SK-N-SH (cell line): ENCODE data around the gene DYNLT2B.

Experiments used
- CTCF ChIP-seq: fragments of 200-600 bp; sonication (generic); IDR thresholded peaks from 2 replicates; pipeline ENCODE4 v1.6.1; 2017; ENCODE audit warnings: antibody characterized with exemption, mild to moderate bottlenecking, moderate library complexity
- EP300 ChIP-seq, 2 experiments: IDR thresholded peaks; 2 replicates each; pipeline versions ENCODE4 v1.4.0 to v1.6.1; 2012; ENCODE audit warnings: borderline replicate concordance in 1 of 2, low read depth in 1 of 2, low read length in 1 of 2
- RFX5 ChIP-seq: IDR thresholded peaks from 2 replicates; pipeline ENCODE4 v1.6.1; 2012; ENCODE audit warnings: mild to moderate bottlenecking, improper control_type of control experiment, low read length

GRCh38 chr3:196365736-196366135 lies 47.7 kb upstream of the DYNLT2B start:
- no peak for TF ChIP-seq EP300 (IDR thresholded peaks at IDR 0.05; ENCODE audit: borderline replicate concordance in 1 of 2, low read depth in 1 of 2, low read length in 1 of 2)
- TF ChIP-seq RFX5 = no peak
- no peak for TF ChIP-seq CTCF
